Lung (tissue), 12 donors: ENCODE results near the gene CNOT11. TPM values are rescaled to one million over a fixed set of nuclear protein-coding genes. Genes with fewer than 3 reads are reported as not detected.
"Not testable (repeated sequence)": the region's sequence is repeated elsewhere in the genome, so short reads cannot be mapped to it uniquely, and the experiment has no call there.

Experiments used
- ATAC-seq: fragments of 200-7000 bp; cut with Tn5 transposase; one replicate; pipeline ENCODE4 v1.9.1; 2020; ENCODE audit warnings: moderate number of reproducible peaks; ENCODE audit not compliant: insufficient read depth, low FRiP score
- DNase-seq, 3 donors: peaks; one replicate each; pipeline ENCODE4 v3.0.0-alpha.2; 2013 to 2017
- H3K27ac ChIP-seq, 2 donors: one replicate each; pipeline ENCODE4 v1.5.1; 2013; ENCODE audit warnings: mild to moderate bottlenecking in 2 of 2, moderate library complexity in 2 of 2, control low read depth in 1 of 2, inconsistent platforms in 1 of 2, low read depth in 1 of 2, low read length in 1 of 2
- H3K27me3 ChIP-seq, 3 donors: one replicate each; pipeline ENCODE4 v1.5.1; 2013; ENCODE audit warnings: low read length in 2 of 3; ENCODE audit not compliant: control insufficient read depth in 3 of 3, insufficient read depth in 3 of 3
- H3K36me3 ChIP-seq, 4 donors: one replicate each; pipeline ENCODE4 v1.5.1; 2013; ENCODE audit warnings: low read length in 4 of 4, mild to moderate bottlenecking in 1 of 4, moderate library complexity in 1 of 4; ENCODE audit not compliant: control insufficient read depth in 4 of 4, insufficient read depth in 4 of 4
- H3K4me1 ChIP-seq, 5 donors: one replicate each; pipeline ENCODE4 v1.5.1; 2013; ENCODE audit warnings: low read length in 5 of 5, mild to moderate bottlenecking in 2 of 5, moderate library complexity in 1 of 5; ENCODE audit not compliant: control insufficient read depth in 5 of 5, insufficient read depth in 5 of 5
- H3K4me3 ChIP-seq: one replicate; pipeline ENCODE4 v1.5.1; 2013; ENCODE audit warnings: mild to moderate bottlenecking, control low read depth, moderate library complexity
- H3K9ac ChIP-seq, 2 donors: one replicate each; pipeline ENCODE4 v1.5.1; 2013; ENCODE audit warnings: low read length in 2 of 2, control low read depth in 1 of 2; ENCODE audit not compliant: insufficient read depth in 1 of 2
- H3K9me3 ChIP-seq, 4 donors: one replicate each; pipeline ENCODE4 v1.5.1; 2013; ENCODE audit warnings: low read length in 3 of 4, mild to moderate bottlenecking in 1 of 4, moderate library complexity in 1 of 4; ENCODE audit not compliant: control insufficient read depth in 4 of 4, insufficient read depth in 3 of 4
- WGBS, 2 donors: extraction: QIAGEN DNeasy Blood & Tissue Kit; methylation state at CpG; one replicate each; pipeline ENCODE4 v1.1.7; 2013; 5-methylcytosine and 5-hydroxymethylcytosine counted together
- polyA plus RNA-seq, 2 donors: library from polyadenylated mRNA; stranded (reverse); fragments of 200-250 nt; gene quantifications; one replicate each; pipeline ENCODE4 v1.2.1, GENCODE V29; 2013
- total RNA-seq, 2 donors: library from RNA; depleted of rRNA in 1 of 2; stranded (reverse); fragments of >200 nt in 1 of 2; gene quantifications; one replicate each; pipeline ENCODE4 v1.2.1, GENCODE V29; 2014 to 2021
- TF ChIP-seq, protein P1 (sequence below): IDR thresholded peaks from 2 replicates; pipeline ENCODE4 v1.5.1; 2012; ENCODE audit warnings: mild to moderate bottlenecking; ENCODE audit errors: control extremely low read depth, extremely low read depth
- donor health status: control.
- donor health status: control.
- donor health status: Bipolar disorder and iron deficiency.
- donor health status: healthy.
- donor health status: DM: yes; HTN: yes; CAD: no.

The CNOT11 gene
- total and polyA plus RNA-seq, 4 donors, result 16.4 to 32.5 (median 23.7) TPM

DNA sequence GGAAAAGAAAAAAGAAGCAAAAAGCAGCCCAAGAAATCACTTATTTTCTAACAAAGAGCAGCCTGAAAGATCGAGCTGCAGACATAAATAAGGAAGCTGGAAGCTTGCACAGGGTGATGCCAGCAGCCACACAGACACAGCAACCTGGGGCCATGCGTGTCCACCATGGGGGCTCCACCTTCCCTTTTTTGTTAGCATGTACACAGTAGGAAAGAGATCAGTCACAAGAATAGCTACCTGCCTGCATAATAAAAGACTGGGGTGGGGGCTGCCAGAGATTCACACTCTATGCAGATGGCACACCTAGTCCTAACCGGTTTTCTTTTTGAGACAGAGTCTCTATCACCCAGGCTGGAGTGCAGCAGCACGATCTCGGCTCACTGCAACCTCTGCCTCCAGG is 2.9 kb upstream of the CNOT11 start:
- no peak for ATAC-seq
- Histone ChIP-seq H3K36me3 (peaks cover 0 to 5% (median under 1%) of the 10 kb centered on the region in 4 donors), H3K4me1 (peaks cover 8 to 15% (median 11%) of the 10 kb centered on the region in 5 donors), H3K27ac (no peak overlapping the region), H3K9ac (no peak overlapping the region), H3K27me3 (no peaks in the 10 kb centered on the region), H3K9me3 (no peaks in the 10 kb centered on the region), H3K4me3 (no peak overlapping the region)
- no peak for DNase-seq
- WGBS, 2 donors, result 58 to 78% methylated on average over 5 of the region's 5 CpGs
- TF ChIP-seq, protein P1, sequence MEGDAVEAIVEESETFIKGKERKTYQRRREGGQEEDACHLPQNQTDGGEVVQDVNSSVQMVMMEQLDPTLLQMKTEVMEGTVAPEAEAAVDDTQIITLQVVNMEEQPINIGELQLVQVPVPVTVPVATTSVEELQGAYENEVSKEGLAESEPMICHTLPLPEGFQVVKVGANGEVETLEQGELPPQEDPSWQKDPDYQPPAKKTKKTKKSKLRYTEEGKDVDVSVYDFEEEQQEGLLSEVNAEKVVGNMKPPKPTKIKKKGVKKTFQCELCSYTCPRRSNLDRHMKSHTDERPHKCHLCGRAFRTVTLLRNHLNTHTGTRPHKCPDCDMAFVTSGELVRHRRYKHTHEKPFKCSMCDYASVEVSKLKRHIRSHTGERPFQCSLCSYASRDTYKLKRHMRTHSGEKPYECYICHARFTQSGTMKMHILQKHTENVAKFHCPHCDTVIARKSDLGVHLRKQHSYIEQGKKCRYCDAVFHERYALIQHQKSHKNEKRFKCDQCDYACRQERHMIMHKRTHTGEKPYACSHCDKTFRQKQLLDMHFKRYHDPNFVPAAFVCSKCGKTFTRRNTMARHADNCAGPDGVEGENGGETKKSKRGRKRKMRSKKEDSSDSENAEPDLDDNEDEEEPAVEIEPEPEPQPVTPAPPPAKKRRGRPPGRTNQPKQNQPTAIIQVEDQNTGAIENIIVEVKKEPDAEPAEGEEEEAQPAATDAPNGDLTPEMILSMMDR, result no peak

DNA sequence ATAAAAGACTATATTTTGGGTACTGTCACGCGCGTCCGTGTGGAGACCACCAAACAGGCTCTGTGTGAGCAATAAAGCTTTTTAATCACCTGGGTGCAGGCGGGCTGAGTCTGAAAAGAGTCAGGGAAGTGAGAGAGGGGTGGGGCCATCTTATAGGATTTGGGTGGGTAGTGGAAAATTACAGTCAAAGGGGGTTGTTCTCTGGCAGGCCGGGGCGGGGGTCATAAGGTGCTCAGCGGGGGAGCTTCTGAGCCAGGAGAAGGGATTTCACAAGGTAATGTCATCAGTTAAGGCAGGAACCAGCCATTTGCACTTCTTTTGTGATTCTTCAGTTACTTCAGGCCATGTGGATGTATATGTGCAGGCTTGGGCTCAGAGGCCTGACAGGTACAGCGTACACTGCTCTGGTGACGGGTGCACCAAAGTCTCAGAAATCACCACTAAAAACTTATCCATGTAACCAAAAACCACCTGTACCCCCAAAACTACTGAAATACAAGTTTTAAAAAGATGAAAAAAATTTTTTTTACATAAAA is 1.4 kb upstream of the CNOT11 start:
- H3K4me3 ChIP-seq, H3K27me3 ChIP-seq, H3K9ac ChIP-seq, DNase-seq, H3K27ac ChIP-seq, ATAC-seq, H3K36me3 ChIP-seq, H3K9me3 ChIP-seq: not testable (repeated sequence)
- 85 to 93% methylated on average over 10 of the region's 10 CpGs for WGBS, 2 donors
- H3K4me1 ChIP-seq, result peaks cover 8 to 16% (median 10%) of the 10 kb centered on the region in 5 donors

DNA sequence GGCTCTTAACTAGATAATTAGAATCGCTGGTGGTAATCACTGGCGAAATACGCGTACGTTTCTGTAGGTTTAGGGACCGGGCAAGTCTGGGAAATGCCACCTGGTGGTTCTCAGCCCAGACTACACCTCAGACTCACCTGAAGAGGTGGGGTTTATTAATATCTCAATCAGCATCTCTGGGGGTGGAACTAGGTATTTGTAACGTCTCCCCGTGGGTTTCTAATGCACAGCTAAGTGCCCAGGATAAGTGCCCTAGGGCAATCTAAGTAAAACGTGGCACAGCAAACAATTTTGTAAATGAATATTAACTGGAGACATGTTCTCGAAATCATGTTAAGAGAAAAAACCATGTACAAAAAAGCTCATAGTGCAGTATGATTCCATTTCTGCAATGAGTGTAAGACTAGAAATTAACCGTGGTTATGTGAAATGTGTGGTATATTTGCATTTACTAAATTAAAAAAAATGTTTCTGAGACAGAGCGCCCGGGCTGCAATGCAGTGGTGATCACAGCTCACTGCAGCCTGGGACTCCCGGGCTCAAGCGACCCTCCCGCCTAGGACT is 760 bp upstream of the CNOT11 start:
- Histone ChIP-seq H3K27ac (peak overlapping the region; percentile 81 to 88), H3K27me3 (no peaks in the 10 kb centered on the region), H3K9me3 (no peaks in the 10 kb centered on the region), H3K9ac (peak overlapping the region in 1 of 2 donors; percentile 59), H3K36me3 (peaks cover 0 to 5% (median 1%) of the 10 kb centered on the region in 4 donors), H3K4me1 (peaks cover 8 to 17% (median 10%) of the 10 kb centered on the region in 5 donors), H3K4me3 (peak overlapping the region; percentile 41)
- DNase-seq, result peak; percentile 37 to 60 (median 40)
- TF ChIP-seq, protein P1, result no peak
- WGBS, 2 donors, result 33 to 37% methylated on average over 16 of the region's 16 CpGs
- ATAC-seq, result peak; percentile 28

DNA sequence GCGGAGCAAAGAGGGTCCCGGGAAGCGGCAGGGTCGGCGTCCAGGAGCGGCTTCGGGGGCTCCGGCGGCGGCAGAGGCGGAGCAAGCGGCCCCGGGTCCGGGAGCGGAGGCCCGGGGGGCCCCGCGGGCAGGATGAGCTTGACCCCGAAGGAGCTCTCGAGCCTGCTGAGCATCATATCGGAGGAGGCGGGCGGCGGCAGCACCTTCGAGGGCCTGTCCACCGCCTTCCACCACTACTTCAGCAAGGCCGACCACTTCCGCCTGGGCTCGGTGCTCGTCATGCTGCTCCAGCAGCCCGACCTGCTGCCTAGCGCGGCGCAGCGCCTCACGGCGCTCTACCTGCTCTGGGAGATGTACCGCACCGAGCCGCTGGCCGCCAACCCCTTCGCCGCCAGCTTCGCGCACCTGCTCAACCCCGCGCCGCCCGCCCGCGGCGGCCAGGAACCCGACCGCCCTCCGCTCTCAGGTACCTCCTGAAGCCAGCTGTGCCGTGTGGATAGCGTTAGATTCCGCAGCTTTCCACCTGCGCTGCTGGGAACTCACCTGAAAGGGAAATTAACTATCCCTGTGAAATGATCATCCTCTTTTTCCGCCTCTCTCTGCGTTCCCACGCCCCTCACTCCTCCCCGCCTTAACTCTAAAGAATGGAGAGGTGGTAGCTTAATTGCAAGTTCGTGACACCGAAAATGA is 472 bp downstream of the CNOT11 start:
- Histone ChIP-seq H3K9ac (peak overlapping the region; percentile 73 to 82), H3K27me3 (no peaks in the 10 kb centered on the region), H3K4me1 (peaks cover 8 to 17% (median 10%) of the 10 kb centered on the region in 5 donors), H3K9me3 (no peaks in the 10 kb centered on the region), H3K4me3 (peak overlapping the region; percentile 88), H3K36me3 (peaks cover 0 to 5% (median 3%) of the 10 kb centered on the region in 4 donors), H3K27ac (peak overlapping the region; percentile 94 to 96)
- TF ChIP-seq, protein P1, result no peak
- peak; percentile 77 for ATAC-seq
- peak in 2 of 3 donors; percentile 63 to 64 for DNase-seq
- 0 to 1% methylated on average over 45 to 65 of the region's 65 CpGs for WGBS, 2 donors
